GM12892 (cell line): ENCODE measurements around the gene PSMD1.
A peak's percentile ranks its signal among the peaks of the same experiment; 100 is the strongest.

Source experiments
- DNase-seq: peaks from one replicate; pipeline ENCODE4 v3.0.0; 2011; ENCODE audit not compliant: insufficient read length
- FAIRE-seq: peaks from 2 replicates; lab custom pipeline; 2011; peaks lifted over from hg19 to GRCh38; lab: Jason Lieb, UNC
- POLR2A ChIP-seq: IDR thresholded peaks from 2 replicates; pipeline ENCODE4 v1.6.1; 2011; ENCODE audit warnings: low read depth, low read length, control low read depth
- POLR2AphosphoS5 ChIP-seq: IDR thresholded peaks from 2 replicates; pipeline ENCODE4 v1.6.1; 2011; ENCODE audit warnings: low read depth, low read length, control low read depth
- TAF1 ChIP-seq: IDR thresholded peaks from 2 replicates; pipeline ENCODE4 v1.6.1; 2011; ENCODE audit warnings: low read depth, mild to moderate bottlenecking, control low read depth, low read length, borderline replicate concordance

PSMD1 gene

GRCh38 chr2:231213931-231214642, 157.4 kb downstream of the PSMD1 start:
- TF ChIP-seq POLR2A: no peak
- no peak for TF ChIP-seq TAF1
- TF ChIP-seq POLR2AphosphoS5: no peak
- FAIRE-seq (no peak), DNase-seq (no peak)

GRCh38 chr2:231218366-231218765, 161.7 kb downstream of the PSMD1 start:
- DNase-seq: no peak
- no peak for FAIRE-seq

GRCh38 chr2:231219289-231219688, 162.6 kb downstream of the PSMD1 start:
- FAIRE-seq: no peak
- TF ChIP-seq TAF1: no peak
- TF ChIP-seq POLR2A: no peak
- no peak for TF ChIP-seq POLR2AphosphoS5
- DNase-seq: no peak

More at GRCh38 chr2:231218366-231218765, 161.7 kb downstream of the PSMD1 start:
- TF ChIP-seq POLR2A (no peak), POLR2AphosphoS5 (no peak), TAF1 (no peak)

- FAIRE-seq (peak; percentile 17), DNase-seq (no peak)
- TF ChIP-seq POLR2AphosphoS5: no peak
- no peak for TF ChIP-seq TAF1
- TF ChIP-seq POLR2A: no peak
Observed at GRCh38 chr2:231221761-231222160, 165.1 kb downstream of the PSMD1 start.
